ENCODE results near the gene TEKT3.

The TEKT3 gene

DNA sequence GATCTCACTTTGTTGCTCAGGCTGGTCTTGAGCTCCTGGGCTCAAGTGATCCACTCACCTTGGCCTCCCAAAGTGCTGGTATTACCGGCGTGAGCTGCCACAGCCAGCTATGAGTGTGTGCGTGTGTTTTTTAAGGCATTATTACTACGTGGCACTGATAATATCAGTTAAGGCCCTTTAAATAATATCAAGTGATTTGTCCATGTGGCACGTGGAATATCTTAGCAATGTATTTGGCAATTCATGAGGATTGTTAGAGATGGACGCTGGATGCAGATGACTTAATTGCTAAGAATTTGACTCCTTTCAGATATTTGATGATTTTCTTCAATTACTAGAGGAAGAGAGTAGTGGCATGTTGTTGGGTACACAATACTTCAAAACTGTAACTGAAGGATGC lies 50.8 kb downstream of the TEKT3 start:
- DNase-seq, result no peak

DNA sequence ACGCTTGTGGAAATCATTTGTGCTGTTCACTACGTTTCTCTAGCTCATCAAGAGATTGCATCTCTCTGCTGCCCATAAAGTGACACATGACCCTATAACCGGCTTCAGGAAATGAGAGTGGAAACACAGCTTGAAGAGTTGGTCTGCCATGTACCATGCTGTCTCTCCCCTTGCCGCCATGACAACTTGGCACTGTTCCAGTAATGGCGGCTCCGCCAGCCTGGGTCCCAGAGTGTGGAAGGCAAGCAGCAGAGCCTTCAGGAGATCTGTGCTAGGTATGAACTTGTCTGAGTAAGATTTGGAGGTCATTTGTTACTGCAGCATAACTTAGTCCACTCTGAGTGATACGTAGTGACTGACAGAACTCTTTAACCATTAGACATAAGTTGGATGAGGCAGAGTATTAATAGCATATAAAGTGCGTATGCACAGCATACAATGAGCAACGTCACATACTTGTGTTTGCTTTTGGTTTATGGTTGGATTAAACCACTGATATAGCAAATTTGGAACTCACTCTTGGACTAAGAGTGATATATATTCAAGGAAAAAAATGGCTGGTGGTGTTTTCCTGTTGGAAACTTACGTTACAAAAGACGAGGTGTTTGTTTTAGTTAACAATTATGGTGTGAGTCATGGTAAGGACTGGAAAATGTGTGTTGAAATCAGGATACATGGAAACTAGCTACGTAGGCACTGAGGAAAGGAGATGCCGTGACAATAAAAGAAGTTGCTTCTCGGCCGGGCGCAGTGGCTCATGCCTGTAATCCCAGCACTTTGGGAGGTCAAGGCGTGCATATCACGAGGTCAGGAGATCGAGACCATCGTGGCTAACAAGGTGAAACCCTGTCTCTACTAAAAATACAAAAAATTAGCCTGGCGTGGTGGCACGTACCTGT lies 51.9 kb downstream of the TEKT3 start:
- DNase-seq, result no peak

DNA sequence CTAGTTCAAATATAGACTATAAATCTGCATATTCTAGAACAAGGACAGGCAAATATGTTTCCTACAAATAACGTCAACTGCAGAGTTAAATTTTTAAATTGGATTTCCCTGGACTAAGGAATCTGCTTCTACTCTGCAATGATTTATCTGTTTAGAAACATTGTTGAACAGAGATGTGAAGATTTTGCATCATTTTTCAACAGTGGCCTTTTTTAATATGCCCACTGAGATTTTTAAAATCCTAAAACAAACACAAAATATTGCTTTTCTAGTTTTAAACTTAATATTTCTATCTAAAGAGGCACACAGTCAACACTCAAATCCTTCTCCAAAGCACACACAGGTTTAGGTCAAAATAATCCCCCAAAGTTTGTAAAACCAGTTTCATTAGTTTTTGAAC lies 52.5 kb downstream of the TEKT3 start:
- no peak for DNase-seq

DNA sequence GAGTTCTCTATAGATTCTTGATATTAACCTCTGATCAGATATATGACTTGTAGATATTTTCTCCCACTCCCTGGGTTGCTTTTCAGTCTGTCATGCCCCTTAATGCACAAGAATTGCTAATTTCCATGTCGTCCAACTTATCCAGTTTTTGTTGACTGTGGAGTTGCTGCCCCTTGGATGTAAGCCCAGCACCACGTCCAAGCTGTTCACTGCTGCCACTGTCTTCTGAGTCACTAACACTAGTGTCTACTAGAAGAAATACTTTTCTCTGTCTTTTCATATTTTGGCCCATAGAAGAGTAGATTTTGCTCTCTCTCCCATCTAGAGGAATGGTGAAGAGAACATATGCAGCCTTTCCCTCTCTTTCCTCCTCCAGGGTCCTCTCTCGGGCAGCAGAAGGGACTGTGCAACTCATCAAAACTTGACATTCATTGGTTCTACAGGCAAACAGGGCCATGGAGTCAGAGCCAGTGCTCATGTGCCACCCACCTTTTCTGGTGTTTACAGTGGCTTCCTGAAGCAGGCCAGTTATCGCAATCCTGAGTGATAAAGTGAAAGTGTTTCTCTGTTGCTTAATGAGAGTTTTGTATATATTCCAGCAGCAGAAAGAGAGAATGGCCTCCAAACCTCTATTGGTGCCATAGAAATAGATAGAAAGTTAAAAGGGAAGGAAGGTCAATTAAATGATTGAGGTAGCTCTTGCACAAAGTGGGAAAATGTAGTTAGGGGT lies 53.7 kb downstream of the TEKT3 start:
- DNase-seq, result no peak

DNA sequence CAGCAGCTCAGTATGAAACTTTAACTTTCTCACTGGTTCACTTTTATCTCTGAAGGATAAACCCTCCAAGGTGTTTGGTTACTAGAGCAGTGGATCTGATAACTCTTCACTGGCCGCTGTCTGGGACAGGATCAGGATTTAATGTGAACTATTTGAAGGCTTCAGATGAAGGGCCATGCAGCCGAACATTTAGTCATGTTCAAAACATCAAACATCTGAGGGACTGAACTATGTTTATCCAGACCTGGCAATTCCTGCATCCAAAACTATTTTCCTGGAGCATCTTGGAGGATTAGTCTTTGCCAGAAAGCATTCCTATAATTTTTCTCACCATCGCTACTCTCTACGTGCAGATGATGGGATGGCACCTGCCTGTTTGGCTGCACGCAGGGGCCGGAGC lies 55.9 kb downstream of the TEKT3 start:
- DNase-seq, result no peak

DNA sequence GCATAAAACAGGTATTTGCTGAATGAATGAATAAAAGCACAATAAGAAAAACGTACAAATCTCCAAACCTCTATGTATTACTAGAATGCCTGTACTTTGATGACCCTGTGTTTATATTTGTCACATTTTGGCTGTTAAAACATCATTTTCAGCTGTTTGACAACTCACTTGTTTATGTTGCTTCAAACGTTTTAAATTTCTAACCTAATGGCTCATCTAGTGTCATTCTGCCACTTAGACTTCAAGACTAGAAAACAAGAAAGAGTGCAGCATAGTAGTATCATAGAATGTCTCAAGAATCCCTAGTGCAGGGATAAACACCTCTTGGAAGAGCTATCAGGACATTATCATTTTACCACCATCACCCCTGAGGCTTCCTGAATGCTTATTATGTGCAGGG lies 56.9 kb downstream of the TEKT3 start:
- DNase-seq, result no peak

DNA sequence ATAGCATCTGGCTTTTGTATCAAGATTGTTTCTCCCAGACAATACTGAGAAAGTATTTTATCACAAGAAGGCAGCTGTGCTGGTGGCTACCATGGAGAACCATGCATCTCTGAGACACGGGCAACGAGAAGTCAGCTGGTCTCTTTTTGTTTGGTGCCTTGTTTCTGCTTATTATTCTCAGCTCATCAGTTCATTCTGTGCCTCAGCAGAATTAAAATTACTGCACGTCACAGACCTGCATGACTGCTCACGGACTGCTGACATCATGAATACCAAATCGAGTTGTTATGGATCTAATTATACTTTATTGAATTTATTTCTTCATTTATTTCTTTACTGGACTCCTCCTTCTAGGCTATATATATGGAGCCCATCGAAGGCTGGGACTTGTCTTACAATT lies 57.3 kb downstream of the TEKT3 start:
- no peak for DNase-seq

DNA sequence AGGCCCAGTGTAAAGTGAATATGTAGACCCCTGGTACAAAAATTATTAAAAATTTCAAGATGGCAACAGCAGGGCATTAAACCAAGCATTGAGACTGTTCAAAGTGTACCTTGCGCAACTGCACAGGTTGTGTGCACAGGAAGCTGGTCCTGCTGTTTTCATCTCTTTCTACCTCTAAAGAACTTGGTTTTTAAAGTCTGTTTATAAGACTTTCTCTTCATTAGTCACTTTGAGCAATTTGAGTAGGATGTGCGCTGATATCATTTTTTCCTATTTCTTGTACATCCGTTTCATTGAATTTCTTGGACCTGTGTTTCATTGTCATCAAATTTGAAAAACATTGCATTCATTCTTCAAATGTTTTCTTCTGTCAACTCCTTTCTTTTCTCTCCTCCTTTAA lies 59.5 kb downstream of the TEKT3 start:
- no peak for DNase-seq

DNA sequence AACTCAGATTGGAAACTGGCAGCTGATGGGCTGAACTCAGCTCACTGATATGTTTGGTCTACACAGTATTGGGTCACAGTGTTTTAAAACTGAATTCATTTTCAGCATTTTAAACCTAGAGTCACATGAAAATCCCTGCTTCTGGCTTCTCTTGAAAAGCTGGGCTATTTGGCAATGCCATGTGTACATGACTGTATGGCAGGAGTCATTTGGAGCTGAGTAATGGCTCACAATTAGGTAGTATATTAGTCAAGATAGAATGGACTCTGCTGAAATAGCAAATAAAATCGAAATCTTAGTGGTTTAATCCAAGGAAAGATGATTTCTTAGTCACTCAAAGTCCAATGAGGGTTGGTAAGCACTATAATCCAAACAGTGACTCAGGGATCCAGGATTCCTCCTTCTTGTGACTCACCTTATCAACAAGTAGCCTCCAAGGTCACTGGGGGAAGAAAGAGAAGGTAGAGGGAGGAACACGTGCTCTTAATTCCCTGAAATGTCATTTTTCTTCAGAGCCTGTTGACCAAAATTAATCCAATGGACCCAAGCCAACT lies 62.4 kb downstream of the TEKT3 start:
- DNase-seq, result no peak

DNA sequence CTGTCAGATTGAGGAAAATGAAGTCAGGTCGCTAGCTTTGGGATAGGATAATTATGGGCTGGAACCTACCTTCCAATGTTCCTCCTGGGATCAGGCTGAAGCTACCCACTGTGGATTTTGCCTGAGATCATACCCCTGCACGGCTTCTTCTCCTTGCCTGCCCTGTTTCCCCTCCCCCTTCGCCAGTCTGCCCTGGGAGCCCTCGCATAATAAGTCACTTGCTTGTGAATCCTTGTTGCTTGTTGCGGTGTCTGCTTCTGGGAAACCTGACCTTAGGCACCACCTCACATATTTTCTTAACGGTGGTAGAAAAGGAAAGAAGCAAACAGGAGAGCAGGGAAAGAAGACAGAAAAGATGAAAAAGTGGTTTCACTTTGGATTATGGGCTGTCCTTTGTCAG lies 63.0 kb downstream of the TEKT3 start:
- DNase-seq, result no peak

DNA sequence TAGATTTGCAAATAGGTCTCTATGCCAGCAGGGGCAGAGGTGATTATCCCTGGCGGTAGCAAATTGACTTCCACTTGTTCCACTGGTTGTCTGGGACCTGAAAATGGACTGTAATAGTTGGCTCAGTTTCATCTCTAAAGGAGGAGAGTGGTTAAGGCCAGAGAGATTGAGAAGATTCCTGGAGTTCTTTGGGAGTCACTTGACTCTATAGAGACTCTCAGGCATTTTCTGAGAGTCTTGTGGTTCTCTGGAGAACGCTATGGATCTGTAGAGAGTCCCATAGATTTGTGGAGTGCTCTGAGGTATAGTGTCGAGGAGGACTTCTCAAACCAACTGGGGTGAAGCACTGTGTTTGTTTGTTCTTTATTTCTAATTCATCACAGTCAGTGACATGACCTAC lies 67.4 kb downstream of the TEKT3 start:
- DNase-seq, result no peak

DNA sequence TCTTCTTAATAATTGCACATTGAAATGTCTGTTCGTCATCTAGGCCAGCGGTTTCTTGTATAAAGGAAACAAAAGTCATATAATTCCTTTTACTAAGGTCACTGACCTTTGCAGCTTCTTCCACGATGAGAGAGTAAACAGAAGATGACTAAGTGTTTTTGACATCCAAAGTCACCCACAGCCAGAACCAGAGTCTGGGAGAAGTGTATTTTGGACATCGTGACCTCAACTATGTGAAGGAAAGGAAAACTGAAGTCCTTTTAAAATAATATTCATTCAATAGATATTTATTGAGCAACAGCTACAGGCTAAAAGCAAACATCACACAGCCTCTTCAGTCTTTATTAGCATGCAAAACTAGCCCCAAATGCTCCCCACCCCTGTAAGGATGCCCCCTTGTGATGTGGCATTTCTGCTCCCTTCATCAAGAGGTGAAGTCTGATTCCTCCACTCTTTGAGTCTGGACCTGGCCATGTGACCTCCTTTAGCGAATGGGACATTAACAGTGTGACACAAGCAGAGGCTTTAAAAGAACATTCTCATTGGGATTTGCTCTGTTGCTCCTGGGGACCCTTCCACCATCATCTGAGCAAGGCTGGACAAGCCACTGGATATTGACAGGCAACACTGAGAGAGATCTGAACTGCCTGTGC lies 68.1 kb downstream of the TEKT3 start:
- DNase-seq, result no peak

DNA sequence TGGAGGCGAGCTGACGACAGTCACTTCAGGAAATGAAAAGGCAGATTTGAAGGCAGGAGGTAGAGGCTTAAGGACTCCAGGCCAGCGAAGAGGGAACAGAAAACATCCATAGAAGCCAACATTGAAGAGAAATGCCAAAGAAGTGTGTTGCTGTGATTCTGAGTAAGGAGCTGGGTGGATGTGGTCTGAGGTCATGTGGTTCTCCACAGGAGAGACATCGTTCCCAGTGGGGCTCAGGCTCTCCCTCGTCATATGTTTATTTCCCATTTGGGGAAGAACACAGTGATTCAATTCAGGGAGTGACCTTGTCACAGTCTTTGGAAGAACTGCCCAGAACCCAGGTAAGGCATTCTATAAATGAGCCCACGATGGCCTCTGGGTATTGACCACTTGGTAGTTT lies 69.7 kb downstream of the TEKT3 start:
- DNase-seq, result no peak

DNA sequence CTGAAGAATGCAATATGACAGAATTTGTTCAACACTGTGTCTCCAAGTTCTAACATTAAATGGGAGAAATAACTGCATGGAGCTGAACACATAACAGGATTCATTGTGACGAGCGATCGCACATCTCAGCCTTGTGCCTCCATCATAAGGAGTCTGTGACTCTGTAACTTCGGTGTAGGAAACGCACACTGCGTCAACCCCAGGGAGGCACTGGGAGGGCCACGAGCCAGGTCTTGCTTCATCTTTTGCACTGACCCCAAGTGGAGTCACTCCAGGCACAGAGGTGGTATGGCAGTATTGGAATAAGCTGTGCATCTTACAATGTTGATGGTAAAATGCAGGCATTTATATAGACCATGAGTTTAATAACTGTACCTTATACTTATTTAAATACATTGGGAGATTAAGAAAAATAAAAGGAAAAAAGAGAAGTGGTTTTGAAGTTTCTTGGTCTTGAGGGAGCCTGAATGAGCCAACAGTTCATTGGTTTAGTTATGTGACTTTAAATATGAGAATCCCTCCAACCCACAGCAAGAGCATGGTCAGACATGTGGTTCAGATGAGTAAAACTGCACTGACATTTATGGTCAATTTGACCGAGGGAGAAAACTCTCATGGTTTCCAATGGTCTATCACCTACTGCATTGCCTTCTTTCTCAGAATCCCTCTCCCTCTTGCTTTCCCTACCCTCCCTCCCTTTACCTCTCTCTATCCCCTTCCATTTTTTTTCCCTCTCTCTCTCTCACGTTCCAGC lies 70.6 kb downstream of the TEKT3 start:
- DNase-seq, result no peak

DNA sequence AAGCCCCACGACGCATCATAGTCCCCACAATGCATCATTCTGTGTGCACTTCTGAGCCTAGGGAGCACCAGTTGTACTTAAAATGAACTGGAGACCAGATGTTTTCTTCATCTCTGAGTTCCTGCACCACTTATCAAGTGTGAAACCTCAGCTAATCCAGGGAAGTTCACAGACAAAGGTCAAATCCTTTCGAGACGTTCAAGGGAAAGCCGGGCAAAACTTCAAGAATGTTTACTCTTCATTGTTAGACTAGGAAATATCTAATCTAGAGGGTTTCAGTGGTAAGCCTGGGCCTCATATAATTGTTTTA lies 71.7 kb downstream of the TEKT3 start:
- no peak for DNase-seq

DNA sequence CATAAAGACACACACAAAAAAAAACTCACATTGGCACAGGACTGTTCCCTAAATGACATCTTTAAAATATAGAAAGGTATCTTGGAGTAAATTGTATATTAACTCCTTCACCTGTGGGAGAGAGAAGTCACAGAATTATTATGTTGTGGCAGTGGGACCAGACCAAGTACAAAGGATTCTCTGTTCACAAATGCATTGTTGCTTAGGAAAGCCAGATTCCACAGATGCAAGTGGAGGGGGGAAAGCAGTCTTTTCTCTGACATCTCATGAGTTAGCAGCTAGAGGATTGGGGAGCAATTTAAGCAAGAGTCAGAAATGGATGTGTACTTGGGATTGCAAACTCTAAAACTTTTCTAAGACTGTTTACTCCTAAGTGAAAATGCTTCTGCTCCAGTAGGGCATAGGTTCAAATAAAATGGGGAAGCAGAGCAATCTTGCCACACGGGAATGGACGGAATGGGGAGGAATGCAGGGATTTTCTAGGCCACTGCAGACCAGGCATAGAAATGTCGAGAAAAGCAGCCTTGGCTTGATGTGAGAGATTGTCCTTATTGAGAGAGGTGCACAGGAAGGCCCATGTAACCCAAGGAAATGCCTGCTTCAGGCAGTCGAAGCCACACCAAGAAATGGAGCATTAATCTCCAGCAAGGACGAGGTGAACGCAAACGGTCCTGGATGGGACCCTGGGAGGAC lies 72.2 kb downstream of the TEKT3 start:
- DNase-seq, result no peak

DNA sequence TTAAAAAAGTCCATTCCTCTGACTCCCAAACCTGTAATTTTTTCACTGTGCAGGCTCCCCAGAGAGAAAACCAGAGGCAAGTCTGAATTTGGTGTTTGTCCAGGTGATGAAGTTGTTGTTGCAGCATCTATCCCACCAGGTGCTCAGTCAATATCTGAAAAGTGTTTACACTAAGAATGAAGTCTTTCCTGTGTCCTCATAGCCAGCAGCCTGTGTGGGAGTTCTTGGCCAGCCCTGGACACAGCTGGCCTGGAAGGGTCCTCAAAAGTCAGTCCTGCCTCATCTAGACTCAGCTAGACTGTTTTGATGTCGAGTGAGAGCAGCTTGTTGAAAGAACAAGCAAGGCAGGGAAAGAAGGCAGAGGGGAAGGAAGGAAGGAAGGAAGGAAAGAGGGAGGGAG lies 72.9 kb downstream of the TEKT3 start:
- no peak for DNase-seq

DNA sequence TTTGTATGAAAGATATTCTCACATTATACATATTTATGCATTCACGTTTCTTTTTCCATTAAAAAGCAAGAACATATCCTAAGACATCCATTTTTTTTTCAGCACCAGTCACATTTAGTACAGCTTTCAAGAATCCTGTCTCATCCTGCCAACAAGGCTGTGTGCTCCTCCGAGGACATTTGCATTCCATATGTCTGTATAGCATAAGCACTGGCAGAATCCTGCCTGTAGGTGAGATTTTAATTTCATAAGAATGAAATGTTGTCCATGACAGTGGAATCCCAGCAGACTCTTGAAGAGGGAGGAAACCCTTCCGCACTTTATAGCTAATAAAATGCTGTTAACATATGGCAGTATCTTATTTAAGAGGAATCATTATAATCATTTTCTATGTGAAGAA lies 73.4 kb downstream of the TEKT3 start:
- no peak for DNase-seq

DNA sequence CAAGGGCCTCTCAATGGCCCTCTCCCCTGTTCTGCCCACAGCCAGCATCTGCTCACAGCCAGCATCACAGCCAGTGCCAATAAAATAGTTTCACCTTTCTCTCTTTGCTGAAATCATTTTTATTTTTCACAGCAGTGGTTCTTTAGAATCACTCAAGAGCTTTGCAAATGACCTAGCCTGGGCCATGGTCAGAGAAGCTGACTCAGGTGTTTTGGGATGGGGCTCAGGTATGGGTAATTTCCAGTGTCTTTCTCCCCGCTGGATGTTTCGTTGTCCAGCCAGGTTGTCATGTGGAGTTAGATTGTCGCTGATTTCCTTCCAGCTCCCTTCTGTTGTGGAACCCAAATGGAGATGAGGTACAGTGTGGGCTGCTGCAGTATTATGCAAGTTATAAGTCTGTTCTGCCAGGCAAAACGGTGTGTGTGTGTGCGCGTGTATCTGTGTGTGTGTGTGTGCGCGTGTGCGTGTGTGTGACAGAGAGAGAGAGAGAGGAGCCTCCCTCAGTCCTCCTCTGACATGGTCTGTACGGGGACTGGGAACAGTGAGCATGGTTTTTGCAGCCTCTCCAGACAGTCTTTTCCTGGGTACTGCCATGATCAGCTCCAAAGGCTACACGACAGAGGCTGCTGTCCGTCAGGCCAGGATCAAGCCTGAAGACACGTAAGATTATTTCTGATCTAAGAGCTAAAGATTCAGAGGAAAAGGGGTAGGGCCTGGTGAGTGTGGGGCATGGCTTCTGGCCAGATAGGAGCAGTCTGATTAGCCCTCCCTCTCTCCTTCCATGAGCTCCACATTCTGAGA lies 74.9 kb downstream of the TEKT3 start:
- DNase-seq, result no peak

DNA sequence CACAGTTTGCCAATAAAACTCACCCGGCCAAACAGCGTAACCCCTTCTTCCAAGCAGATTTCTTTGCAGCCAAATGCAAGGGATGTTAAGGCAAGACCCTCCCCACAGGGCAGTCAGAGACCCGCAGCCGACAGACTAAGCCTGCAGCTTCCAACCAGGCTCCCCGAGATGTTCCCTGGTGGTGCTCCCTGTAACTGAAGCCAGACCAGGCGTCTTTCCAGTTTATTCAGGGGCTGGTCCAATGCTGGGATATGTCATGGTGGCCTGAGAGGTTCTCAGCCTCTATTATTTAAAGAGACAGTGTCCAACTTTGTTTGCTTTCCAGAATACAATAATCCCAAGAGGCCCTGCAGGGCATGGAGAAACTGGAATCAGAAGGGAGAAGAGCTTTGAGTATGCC lies 76.3 kb downstream of the TEKT3 start, which contains the start of gene PMP22:
Gene PMP22, minus strand, starts transcription at position 196 of the 400 bp plus-strand sequence. CDS start 4,599 bp downstream, outside the sequence.
- DNase-seq, result no peak

DNA sequence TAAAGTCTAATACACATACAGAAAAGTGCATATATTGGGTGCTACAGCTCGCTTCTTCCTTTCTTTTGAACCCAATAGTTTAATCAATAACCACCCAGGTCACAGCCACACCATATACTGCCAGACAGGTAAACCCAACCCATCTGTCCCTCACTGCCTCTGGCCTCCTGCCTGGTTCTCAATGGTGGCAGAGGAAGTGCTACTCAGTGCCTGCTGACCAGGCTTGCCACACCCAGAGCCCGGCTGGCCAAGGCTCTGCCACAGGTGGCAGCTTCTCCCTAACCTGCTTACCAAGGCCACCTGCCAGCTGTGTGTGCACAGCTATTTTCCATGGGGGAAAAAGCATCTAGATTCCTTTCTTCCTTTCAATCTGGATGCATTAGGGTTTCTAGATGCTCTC lies 76.9 kb downstream of the TEKT3 start:
- DNase-seq, result no peak

Measured in activated effector memory CD4-positive, alpha-beta T cell treated with Interleukin-2 at 50 U/mL for 16 hours (primary cell).